NCI-H446 (cell line): ENCODE measurements around the gene CASKIN2.
A peak's percentile ranks its signal among the peaks of the same experiment; 100 is the strongest.
"Not testable (repeated sequence)": the region's sequence is repeated elsewhere in the genome, so short reads cannot be mapped to it uniquely, and the experiment has no call there.

ENCODE experiments used
- DNase-seq, 2 experiments: peaks; one replicate each; lab custom pipeline; 2025; lab: John Stamatoyannopoulos, UW

The CASKIN2 gene

GRCh38 chr17:75523647-75524046 is 8.3 kb upstream of the CASKIN2 start:
- DNase-seq: no peak

- no peak for DNase-seq
Measured at GRCh38 chr17:75521951-75522727, 6.8 kb upstream of the CASKIN2 start.

- no peak for DNase-seq
Measured at GRCh38 chr17:75521290-75521689, 6.0 kb upstream of the CASKIN2 start.

GRCh38 chr17:75520413-75520812 is 5.1 kb upstream of the CASKIN2 start:
- not testable (repeated sequence) for DNase-seq

GRCh38 chr17:75518983-75519537 is 3.7 kb upstream of the CASKIN2 start:
- DNase-seq: no peak

- DNase-seq: no peak
Measured at GRCh38 chr17:75518201-75518600, 2.9 kb upstream of the CASKIN2 start.

- DNase-seq: no peak
Measured at GRCh38 chr17:75517297-75517865, 2.0 kb upstream of the CASKIN2 start.

GRCh38 chr17:75516619-75517296 is 1.4 kb upstream of the CASKIN2 start:
- DNase-seq: no peak

- peak; percentile 84 to 94 for DNase-seq
Measured at GRCh38 chr17:75516255-75516618, 900 bp upstream of the CASKIN2 start, which contains the start of gene TSEN54. Gene TSEN54, plus strand, starts transcription at chr17:75516528. Its CDS starts 33 bp downstream, at chr17:75516561.

GRCh38 chr17:75514919-75515495 is 330 bp downstream of the CASKIN2 start:
- no peak for DNase-seq

GRCh38 chr17:75514299-75514918 is 928 bp downstream of the CASKIN2 start:
- DNase-seq: no peak

GRCh38 chr17:75513641-75514000 is 1.7 kb downstream of the CASKIN2 start:
- no peak for DNase-seq

- no peak for DNase-seq
Measured at GRCh38 chr17:75512926-75513640, 2.3 kb downstream of the CASKIN2 start.

GRCh38 chr17:75511610-75512575 is 3.4 kb downstream of the CASKIN2 start:
- DNase-seq: no peak

GRCh38 chr17:75511270-75511609 is 4.1 kb downstream of the CASKIN2 start:
- DNase-seq: no peak

- no peak for DNase-seq
Measured at GRCh38 chr17:75509528-75510258, 5.6 kb downstream of the CASKIN2 start.

- no peak for DNase-seq
Measured at GRCh38 chr17:75508931-75509361, 6.4 kb downstream of the CASKIN2 start.

GRCh38 chr17:75507733-75508719 is 7.3 kb downstream of the CASKIN2 start:
- DNase-seq: no peak
